Left lung (tissue), 10 donors: Measurements from ENCODE around the gene PACS2. TPM values are rescaled to one million over a fixed set of nuclear protein-coding genes. Genes with fewer than 3 reads are reported as not detected.

Experiments used
- ATAC-seq: fragments of 200-7000 bp; cut with Tn5 transposase; one replicate; pipeline ENCODE4 v1.9.1; 2020; ENCODE audit warnings: moderate library complexity
- DNase-seq, 4 donors: peaks; one replicate each; pipeline ENCODE4 v3.0.0-alpha.2; 2013 to 2020
- H3K27ac ChIP-seq, 2 donors: fragments of 200-600 bp; sonication (generic) in 1 of 2; one replicate each; pipeline versions ENCODE4 v1.5.0 to v1.8.0; 2020 to 2021
- H3K27me3 ChIP-seq, 2 donors: fragments of 200-600 bp; sonication (generic) in 1 of 2; one replicate each; pipeline versions ENCODE4 v1.5.0 to v1.8.0; 2020 to 2021
- H3K36me3 ChIP-seq, 2 donors: fragments of 200-600 bp; sonication (generic) in 1 of 2; one replicate each; pipeline versions ENCODE4 v1.5.0 to v1.8.0; 2020 to 2021
- H3K4me1 ChIP-seq, 2 donors: fragments of 200-600 bp; one replicate each; pipeline ENCODE4 v1.8.0; 2021
- H3K4me3 ChIP-seq, 2 donors: fragments of 200-600 bp; sonication (generic) in 1 of 2; one replicate each; pipeline versions ENCODE4 v1.5.0 to v1.8.0; 2020 to 2021; ENCODE audit warnings: mild to moderate bottlenecking in 1 of 2
- H3K9me3 ChIP-seq, 2 donors: fragments of 200-600 bp; sonication (generic) in 1 of 2; one replicate each; pipeline versions ENCODE4 v1.5.0 to v1.8.0; 2020 to 2021
- intact Hi-C, 2 donors: fragments of 100-400 bp; cut with DNase I; formaldehyde crosslinking; loops; one replicate each; pipeline versions ENCODE4 v1.11.2 to v1.14.2; 2022
- polyA plus RNA-seq, 6 donors: library from polyadenylated mRNA; unstranded; fragments of 120-200 nt; gene quantifications; one replicate each; pipeline ENCODE4 v1.2.1, GENCODE V29; 2013; ENCODE audit not compliant: insufficient read length in 6 of 6
- total RNA-seq, 2 donors: library from RNA; stranded (reverse); fragmentation: NEBNext Ultra II Directional; extraction: Animal tissue kit (Norgen Biotek cat#: 25700); gene quantifications; one replicate each; pipeline ENCODE4 v1.2.1, GENCODE V29; 2021
- TF ChIP-seq, protein P1 (sequence below), 2 donors: fragments of 200-600 bp; sonication (generic) in 1 of 2; IDR thresholded peaks; one replicate each; pipeline versions ENCODE4 v1.5.0 to v1.8.0; 2021; ENCODE audit warnings: antibody characterized with exemption in 2 of 2
- donor health status: DM: no; HTN: yes; CAD: no.
- donor health status: DM: no; HTN: no; CAD: no.

The PACS2 gene
- total and polyA plus RNA-seq, 8 donors, result 64.6 to 99.3 (median 75.4) TPM

DNA sequence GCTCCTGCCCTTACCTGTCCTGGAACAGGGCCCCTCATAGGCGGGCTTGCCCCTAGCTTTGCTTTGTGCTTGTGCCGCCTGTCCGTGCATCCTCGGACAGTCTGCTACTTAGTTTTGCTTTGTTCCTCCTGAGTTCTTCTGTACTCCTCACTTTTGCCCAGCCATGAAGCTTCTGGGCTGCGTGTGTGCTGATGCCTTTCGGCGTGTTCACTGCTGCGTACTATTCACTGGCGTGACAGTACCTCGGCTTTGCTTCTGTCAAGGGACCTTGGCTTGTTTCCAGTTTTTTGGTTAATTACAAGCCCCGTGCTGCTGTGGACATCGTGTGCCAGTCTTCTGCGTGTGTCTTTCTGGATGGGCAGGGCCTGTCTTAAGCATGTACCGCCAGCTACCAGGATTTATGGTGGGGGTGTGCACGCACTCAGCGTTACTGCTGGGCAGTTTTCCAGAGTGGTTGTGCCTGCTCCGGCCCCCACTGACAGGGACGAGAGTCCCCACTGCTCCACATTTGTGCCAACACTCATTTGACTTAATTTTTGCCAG is 2.5 kb downstream of the PACS2 start:
- Histone ChIP-seq H3K27me3 (no peaks in the 10 kb centered on the region), H3K4me3 (no peak overlapping the region), H3K27ac (peak overlapping the region; percentile 24 to 39), H3K4me1 (peaks cover 15 to 37% of the 10 kb centered on the region in 2 donors), H3K36me3 (no peaks in the 10 kb centered on the region), H3K9me3 (no peaks in the 10 kb centered on the region)
- intact Hi-C loops, result no loop called here
- ATAC-seq (no peak), DNase-seq (peak in 2 of 4 donors; percentile 32 to 58)
- TF ChIP-seq, protein P1, sequence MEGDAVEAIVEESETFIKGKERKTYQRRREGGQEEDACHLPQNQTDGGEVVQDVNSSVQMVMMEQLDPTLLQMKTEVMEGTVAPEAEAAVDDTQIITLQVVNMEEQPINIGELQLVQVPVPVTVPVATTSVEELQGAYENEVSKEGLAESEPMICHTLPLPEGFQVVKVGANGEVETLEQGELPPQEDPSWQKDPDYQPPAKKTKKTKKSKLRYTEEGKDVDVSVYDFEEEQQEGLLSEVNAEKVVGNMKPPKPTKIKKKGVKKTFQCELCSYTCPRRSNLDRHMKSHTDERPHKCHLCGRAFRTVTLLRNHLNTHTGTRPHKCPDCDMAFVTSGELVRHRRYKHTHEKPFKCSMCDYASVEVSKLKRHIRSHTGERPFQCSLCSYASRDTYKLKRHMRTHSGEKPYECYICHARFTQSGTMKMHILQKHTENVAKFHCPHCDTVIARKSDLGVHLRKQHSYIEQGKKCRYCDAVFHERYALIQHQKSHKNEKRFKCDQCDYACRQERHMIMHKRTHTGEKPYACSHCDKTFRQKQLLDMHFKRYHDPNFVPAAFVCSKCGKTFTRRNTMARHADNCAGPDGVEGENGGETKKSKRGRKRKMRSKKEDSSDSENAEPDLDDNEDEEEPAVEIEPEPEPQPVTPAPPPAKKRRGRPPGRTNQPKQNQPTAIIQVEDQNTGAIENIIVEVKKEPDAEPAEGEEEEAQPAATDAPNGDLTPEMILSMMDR (IDR thresholded peaks at IDR 0.05), result no peak

DNA sequence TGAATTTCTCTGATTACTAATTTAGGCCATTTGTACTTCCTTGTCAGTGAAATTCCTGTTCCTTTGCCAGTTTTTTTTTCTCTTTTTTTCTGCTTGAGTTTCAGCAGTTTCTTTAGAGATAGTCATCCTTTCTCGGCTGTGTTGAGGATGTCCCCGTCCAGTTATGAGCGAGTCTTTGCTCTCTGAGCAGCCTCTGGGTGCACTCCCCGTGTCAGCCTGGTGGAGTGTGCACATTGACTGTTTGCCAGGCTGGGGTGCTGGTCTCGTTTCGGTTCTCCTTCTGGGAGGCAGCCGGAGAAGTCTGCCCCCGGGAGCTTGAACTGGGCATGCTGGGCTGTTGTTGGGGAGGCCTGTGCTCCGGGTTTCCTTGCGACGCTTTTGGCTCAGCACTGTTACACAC is 3.0 kb downstream of the PACS2 start:
- Histone ChIP-seq H3K27me3 (no peaks in the 10 kb centered on the region), H3K27ac (peak overlapping the region; percentile 24 to 39), H3K4me3 (no peak overlapping the region), H3K36me3 (no peaks in the 10 kb centered on the region), H3K9me3 (no peaks in the 10 kb centered on the region), H3K4me1 (peaks cover 15 to 37% of the 10 kb centered on the region in 2 donors)
- DNase-seq (peak in 2 of 4 donors; percentile 41 to 77), ATAC-seq (peak; percentile 19)
- intact Hi-C loops, result no loop called here
- TF ChIP-seq, protein P1 (IDR thresholded peaks at IDR 0.05), result peak in 1 of 2 donors; percentile 20

DNA sequence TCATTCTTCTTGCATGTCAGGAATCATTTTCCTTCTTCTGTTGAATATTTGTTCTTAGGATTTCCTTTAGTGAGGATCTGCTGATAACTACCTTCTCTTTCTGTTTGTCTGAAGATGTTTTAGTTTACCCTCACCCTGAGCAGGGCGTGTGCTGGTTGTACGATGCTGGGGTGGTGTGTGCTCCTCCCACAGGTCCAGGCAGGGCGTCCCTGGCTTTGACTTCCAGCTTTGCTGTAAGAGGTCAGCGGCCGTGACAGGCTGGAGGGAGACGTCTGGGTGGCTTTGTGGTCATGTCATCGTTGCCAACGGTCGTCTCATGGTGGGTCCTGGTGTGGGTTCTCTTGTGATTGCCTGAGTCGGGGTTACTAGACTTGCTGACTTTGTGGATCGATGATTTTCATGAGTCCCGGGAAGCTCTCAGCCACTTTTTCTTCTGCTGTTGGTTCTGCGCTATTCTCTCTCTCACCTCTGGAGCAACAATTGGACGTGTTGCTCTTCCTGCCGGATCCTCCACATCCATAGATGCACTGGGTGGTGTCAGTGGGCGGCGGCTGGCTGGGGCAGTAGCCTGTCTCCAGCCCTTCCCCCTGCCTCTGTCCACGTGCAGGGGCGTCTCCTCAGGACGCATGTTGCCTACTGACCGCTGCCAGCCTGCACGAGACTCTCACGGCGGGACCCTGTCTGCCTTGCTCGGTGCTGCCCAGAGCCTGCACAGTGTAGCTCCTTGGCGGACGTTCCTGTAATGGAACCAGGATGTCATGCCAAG is 8.4 kb downstream of the PACS2 start:
- ATAC-seq (no peak), DNase-seq (peak in 1 of 4 donors; percentile 76)
- Histone ChIP-seq H3K4me3 (no peak overlapping the region), H3K9me3 (no peaks in the 10 kb centered on the region), H3K4me1 (peaks cover 0 to 10% of the 10 kb centered on the region in 2 donors), H3K27me3 (no peaks in the 10 kb centered on the region), H3K36me3 (peaks cover 0 to 5% of the 10 kb centered on the region in 2 donors), H3K27ac (no peak overlapping the region)
- TF ChIP-seq, protein P1 (IDR thresholded peaks at IDR 0.05), result no peak
- intact Hi-C loops, result no loop called here

DNA sequence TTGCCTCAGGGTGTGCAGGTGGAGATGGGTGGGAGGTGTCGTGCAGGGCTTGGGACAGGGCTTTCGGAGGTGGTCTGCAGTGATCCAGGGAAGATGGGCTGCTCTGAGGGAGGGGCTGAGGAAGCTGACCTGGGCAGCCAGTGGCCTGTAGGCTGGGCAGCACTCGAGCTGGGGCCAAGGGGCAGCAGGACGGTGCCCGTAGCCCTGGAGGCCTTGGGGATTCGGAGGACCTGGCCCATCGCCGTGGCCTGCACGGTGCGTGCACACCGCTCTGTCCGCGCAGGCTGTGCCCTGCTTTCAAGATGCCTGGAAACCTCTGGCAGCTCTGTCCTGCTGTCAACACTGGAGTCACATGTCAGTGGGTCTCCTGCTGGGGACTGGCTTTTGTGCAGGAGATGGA is 9.1 kb downstream of the PACS2 start:
- DNase-seq (peak in 1 of 4 donors; percentile 64), ATAC-seq (no peak)
- H3K4me1 ChIP-seq, result peaks cover 0 to 15% of the 10 kb centered on the region in 2 donors
- TF ChIP-seq, protein P1 (IDR thresholded peaks at IDR 0.05), result no peak
- H3K9me3 ChIP-seq, result no peaks in the 10 kb centered on the region
- H3K4me3 ChIP-seq, result no peak overlapping the region
- intact Hi-C loops, result no loop called here
- no peak overlapping the region for H3K27ac ChIP-seq
- H3K36me3 ChIP-seq, result peaks cover 0 to 5% of the 10 kb centered on the region in 2 donors
- no peaks in the 10 kb centered on the region for H3K27me3 ChIP-seq

DNA sequence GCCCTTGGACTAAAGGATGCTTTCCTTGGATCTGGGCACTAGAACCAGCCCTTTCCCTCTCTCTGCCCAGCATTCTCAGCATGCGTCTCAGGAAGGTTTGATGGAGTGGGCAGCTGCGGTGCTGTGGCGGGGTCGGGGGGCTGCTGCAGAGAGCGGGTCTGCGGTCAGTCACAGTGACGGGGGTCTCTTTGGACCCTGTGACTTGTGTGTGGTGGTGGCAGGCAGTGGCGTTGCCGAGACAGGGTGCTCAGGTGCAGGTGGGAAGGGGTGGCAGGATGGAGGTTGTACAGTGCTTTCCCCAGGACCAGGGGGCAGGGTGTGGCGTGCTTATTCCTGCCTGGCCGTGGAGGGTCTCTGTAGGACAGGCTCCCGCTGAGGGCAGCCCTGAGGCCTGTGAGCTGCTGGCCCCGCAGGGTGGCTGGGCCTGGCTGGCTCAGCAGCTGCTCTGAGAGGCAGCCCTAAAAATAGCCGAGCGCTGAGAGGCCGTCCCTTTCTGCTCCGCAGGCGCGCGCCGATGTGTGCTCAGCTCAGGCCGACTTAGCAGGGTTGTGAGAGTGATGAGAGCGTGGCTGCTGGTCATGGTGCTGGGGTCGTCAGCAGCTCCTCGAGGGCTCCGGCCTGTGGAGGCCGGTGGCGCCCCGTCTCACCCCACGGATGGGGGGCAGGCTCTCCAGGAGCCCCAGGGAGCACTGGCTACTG is 9.7 kb downstream of the PACS2 start:
- DNase-seq, result peak in 1 of 4 donors; percentile 71
- Histone ChIP-seq H3K4me3 (no peak overlapping the region), H3K36me3 (peaks cover 0 to 5% of the 10 kb centered on the region in 2 donors), H3K9me3 (no peaks in the 10 kb centered on the region), H3K27ac (no peak overlapping the region), H3K4me1 (peaks cover 0 to 20% of the 10 kb centered on the region in 2 donors), H3K27me3 (no peaks in the 10 kb centered on the region)
- intact Hi-C loops, result no loop called here
- TF ChIP-seq, protein P1 (IDR thresholded peaks at IDR 0.05), result no peak
- no peak for ATAC-seq
